Measurements from ENCODE around the gene TNFAIP8L3.

The TNFAIP8L3 gene

GRCh38 chr15:51016615-51017014, 78.1 kb downstream of the TNFAIP8L3 start:
- TF ChIP-seq CTCF (IDR thresholded peaks at IDR 0.05; ENCODE audit: unreplicated experiment in 3 of 3), result no peak
- Mint-ChIP-seq H3K27me3 (ENCODE audit: low read depth) (peaks cover 3% of the 10 kb centered on the region), H3K4me1 (no peaks in the 10 kb centered on the region), H3K27ac (peak overlapping the region in 1 of 3 experiments; percentile 24), H3K36me3 (ENCODE audit: low read depth) (peaks cover 16% of the 10 kb centered on the region), H3K9me3 (peaks cover 21% of the 10 kb centered on the region), H3K4me3 (no peak overlapping the region)

- no peak overlapping the region for H3K4me3 Mint-ChIP-seq
- no peak for TF ChIP-seq CTCF (IDR thresholded peaks at IDR 0.05; ENCODE audit: unreplicated experiment in 3 of 3)
- H3K27me3 Mint-ChIP-seq (ENCODE audit: low read depth), result peaks cover 3% of the 10 kb centered on the region
- no peaks in the 10 kb centered on the region for H3K4me1 Mint-ChIP-seq
- H3K9me3 Mint-ChIP-seq, result peaks cover 16% of the 10 kb centered on the region
- H3K27ac Mint-ChIP-seq, result no peak overlapping the region
- H3K36me3 Mint-ChIP-seq (ENCODE audit: low read depth), result peaks cover 41% of the 10 kb centered on the region
Observed at GRCh38 chr15:51011212-51011611, 83.5 kb downstream of the TNFAIP8L3 start.

GRCh38 chr15:51007131-51007666, 87.5 kb downstream of the TNFAIP8L3 start:
- Mint-ChIP-seq H3K36me3 (ENCODE audit: low read depth) (peaks cover 50% of the 10 kb centered on the region), H3K4me1 (no peaks in the 10 kb centered on the region), H3K27ac (no peak overlapping the region), H3K4me3 (no peak overlapping the region), H3K27me3 (ENCODE audit: low read depth) (no peaks in the 10 kb centered on the region), H3K9me3 (peaks cover 13% of the 10 kb centered on the region)
- no peak for TF ChIP-seq CTCF (IDR thresholded peaks at IDR 0.05; ENCODE audit: unreplicated experiment in 3 of 3)

Data from nephron (organoid).